Measurements from ENCODE around the gene ETV1.

The ETV1 gene

GRCh38 chr7:13894377-13894776 lies 95.1 kb downstream of the ETV1 start:
- Histone ChIP-seq H3K9me3 (ENCODE audit: control insufficient read depth, insufficient read depth, low read length) (peaks cover 6% of the 10 kb centered on the region; the same call in 1 of the 2 replicates), H3K4me1 (ENCODE audit: control insufficient read depth, low read length) (no peaks in the 10 kb centered on the region), H3K79me2 (ENCODE audit: control insufficient read depth, low read length) (no peaks in the 10 kb centered on the region), H4K20me1 (ENCODE audit: control insufficient read depth, insufficient read depth, low read depth, low read length) (no peaks in the 10 kb centered on the region), H3K4me2 (ENCODE audit: low read length) (no peak overlapping the region), H3F3A (ENCODE audit: control insufficient read depth, insufficient read depth) (no peaks in the 10 kb centered on the region), H3K9me2 (replicated peaks; ENCODE audit: control insufficient read depth, low read length) (no peaks in the 10 kb centered on the region; the same call in 1 of the 2 replicates), H3K27me3 (ENCODE audit: control insufficient read depth, low read length) (no peaks in the 10 kb centered on the region), H3K36me3 (ENCODE audit: control insufficient read depth, low read length) (no peaks in the 10 kb centered on the region), H3K4me3 (ENCODE audit: low read length) (no peak overlapping the region), H3K27ac (ENCODE audit: low read depth, low read length) (no peak overlapping the region)
- TF ChIP-seq EZH2phosphoT487 (IDR thresholded peaks at IDR 0.05; ENCODE audit: borderline replicate concordance, low read length) (no peak), CTCF (IDR thresholded peaks at IDR 0.05; ENCODE audit: low read depth, low read length, poor library complexity, severe bottlenecking) (no peak)

DNA sequence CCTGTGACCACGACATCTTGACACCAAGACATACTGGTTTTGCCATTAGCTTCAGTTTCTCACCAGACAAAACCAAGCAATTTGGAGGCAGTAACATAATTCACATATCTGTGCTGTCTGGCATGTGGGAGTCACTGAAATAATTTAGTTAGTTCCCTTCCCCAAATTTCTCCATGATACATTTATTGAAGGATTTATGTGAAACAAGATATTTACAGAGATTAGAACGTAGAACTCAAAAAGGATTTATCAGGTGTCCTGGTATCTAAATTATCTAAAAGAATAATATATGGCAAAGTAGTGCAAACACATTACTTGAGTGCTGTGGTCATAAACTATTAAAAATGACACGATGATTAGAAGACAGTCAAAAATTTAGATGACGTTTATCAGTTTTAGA lies 98.7 kb downstream of the ETV1 start:
- no peaks in the 10 kb centered on the region for H3K36me3 ChIP-seq (ENCODE audit: control insufficient read depth, low read length)
- no peaks in the 10 kb centered on the region for H3K4me1 ChIP-seq (ENCODE audit: control insufficient read depth, low read length)
- no peak overlapping the region for H3K4me2 ChIP-seq (ENCODE audit: low read length)
- TF ChIP-seq CTCF (IDR thresholded peaks at IDR 0.05; ENCODE audit: low read depth, low read length, poor library complexity, severe bottlenecking) = no peak
- no peak for TF ChIP-seq EZH2phosphoT487 (IDR thresholded peaks at IDR 0.05; ENCODE audit: borderline replicate concordance, low read length)
- H3K9me3 ChIP-seq (ENCODE audit: control insufficient read depth, insufficient read depth, low read length) = no peaks in the 10 kb centered on the region
- no peak overlapping the region for H3K4me3 ChIP-seq (ENCODE audit: low read length)
- no peaks in the 10 kb centered on the region for H3K27me3 ChIP-seq (ENCODE audit: control insufficient read depth, low read length)
- no peaks in the 10 kb centered on the region for H4K20me1 ChIP-seq (ENCODE audit: control insufficient read depth, insufficient read depth, low read depth, low read length)
- H3K79me2 ChIP-seq (ENCODE audit: control insufficient read depth, low read length) = no peaks in the 10 kb centered on the region
- no peaks in the 10 kb centered on the region for H3F3A ChIP-seq (ENCODE audit: control insufficient read depth, insufficient read depth)
- H3K27ac ChIP-seq (ENCODE audit: low read depth, low read length) = no peak overlapping the region
- H3K9me2 ChIP-seq (replicated peaks; ENCODE audit: control insufficient read depth, low read length) = no peaks in the 10 kb centered on the region

DNA sequence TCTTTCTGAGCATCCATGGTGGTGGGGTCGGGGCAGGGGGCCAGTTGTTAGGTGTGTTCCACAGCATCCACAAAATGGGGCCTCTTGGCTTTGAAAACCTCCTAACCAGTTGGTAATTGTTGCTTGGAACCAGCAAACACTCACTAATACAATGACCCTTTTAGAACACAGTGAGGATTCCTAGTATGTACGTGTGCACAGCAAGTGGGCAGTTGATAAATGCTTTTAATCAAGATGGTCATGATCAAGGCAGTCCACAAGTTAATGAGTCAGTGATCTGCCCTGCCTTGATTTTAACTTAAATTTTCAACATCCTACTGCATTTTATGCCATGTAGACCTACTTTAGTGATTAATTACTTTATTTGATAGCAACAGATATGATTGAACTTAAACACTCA lies 103.1 kb downstream of the ETV1 start:
- Histone ChIP-seq H3K9me3 (ENCODE audit: control insufficient read depth, insufficient read depth, low read length) (no peaks in the 10 kb centered on the region), H3K79me2 (ENCODE audit: control insufficient read depth, low read length) (no peaks in the 10 kb centered on the region), H3K27ac (ENCODE audit: low read depth, low read length) (no peak overlapping the region), H3K9me2 (replicated peaks; ENCODE audit: control insufficient read depth, low read length) (no peaks in the 10 kb centered on the region), H3K27me3 (ENCODE audit: control insufficient read depth, low read length) (no peaks in the 10 kb centered on the region), H3K4me2 (ENCODE audit: low read length) (no peak overlapping the region), H3F3A (ENCODE audit: control insufficient read depth, insufficient read depth) (no peaks in the 10 kb centered on the region), H3K36me3 (ENCODE audit: control insufficient read depth, low read length) (no peaks in the 10 kb centered on the region), H3K4me3 (ENCODE audit: low read length) (no peak overlapping the region), H4K20me1 (ENCODE audit: control insufficient read depth, insufficient read depth, low read depth, low read length) (no peaks in the 10 kb centered on the region), H3K4me1 (ENCODE audit: control insufficient read depth, low read length) (no peaks in the 10 kb centered on the region)
- TF ChIP-seq CTCF (IDR thresholded peaks at IDR 0.05; ENCODE audit: low read depth, low read length, poor library complexity, severe bottlenecking) (no peak), EZH2phosphoT487 (IDR thresholded peaks at IDR 0.05; ENCODE audit: borderline replicate concordance, low read length) (no peak)

DNA sequence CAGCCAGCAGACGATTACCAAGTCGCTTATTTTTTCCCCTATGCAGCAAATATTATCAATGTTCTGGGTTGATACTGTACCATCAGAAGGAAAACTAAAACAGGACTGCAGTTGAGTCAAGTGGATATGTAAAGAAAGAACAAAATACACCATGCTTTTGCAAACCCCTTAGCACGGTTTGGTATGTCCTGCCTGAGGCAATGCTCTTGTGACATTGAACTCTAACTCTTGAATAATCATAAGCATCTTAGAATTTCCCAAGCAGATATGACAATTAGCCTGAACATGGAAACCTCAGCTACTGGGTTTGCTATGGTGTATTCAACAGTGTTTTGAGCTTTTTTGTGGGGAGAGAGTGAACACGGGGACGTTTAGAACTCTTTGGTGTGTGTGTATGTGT lies 107.4 kb downstream of the ETV1 start:
- Histone ChIP-seq H3F3A (ENCODE audit: control insufficient read depth, insufficient read depth) (no peaks in the 10 kb centered on the region), H3K27ac (ENCODE audit: low read depth, low read length) (no peak overlapping the region), H3K79me2 (ENCODE audit: control insufficient read depth, low read length) (no peaks in the 10 kb centered on the region), H3K4me1 (ENCODE audit: control insufficient read depth, low read length) (no peaks in the 10 kb centered on the region), H3K4me3 (ENCODE audit: low read length) (no peak overlapping the region), H3K4me2 (ENCODE audit: low read length) (no peak overlapping the region), H3K9me3 (ENCODE audit: control insufficient read depth, insufficient read depth, low read length) (no peaks in the 10 kb centered on the region), H3K27me3 (ENCODE audit: control insufficient read depth, low read length) (no peaks in the 10 kb centered on the region), H4K20me1 (ENCODE audit: control insufficient read depth, insufficient read depth, low read depth, low read length) (no peaks in the 10 kb centered on the region), H3K9me2 (replicated peaks; ENCODE audit: control insufficient read depth, low read length) (no peaks in the 10 kb centered on the region), H3K36me3 (ENCODE audit: control insufficient read depth, low read length) (no peaks in the 10 kb centered on the region)
- no peak for TF ChIP-seq CTCF (IDR thresholded peaks at IDR 0.05; ENCODE audit: low read depth, low read length, poor library complexity, severe bottlenecking)
